Neural progenitor cell (in vitro differentiated cells): Measurements from ENCODE around the gene KIF4A. TPM values are rescaled to one million over a fixed set of nuclear protein-coding genes. Genes with fewer than 3 reads are reported as not detected.
"Not testable (repeated sequence)": the region's sequence is repeated elsewhere in the genome, so short reads cannot be mapped to it uniquely, and the experiment has no call there.

ENCODE experiments used
- DNase-seq: peaks from one replicate; pipeline ENCODE4 v3.0.0-alpha.2; 2016; ENCODE audit warnings: low spot score
- H2AFZ ChIP-seq: fragments of 200-600 bp; sonication (generic); replicated peaks from 2 replicates; pipeline ENCODE4 v1.6.1; 2016; ENCODE audit warnings: antibody characterized with exemption
- H3F3A ChIP-seq: fragments of 200-600 bp; sonication (generic); 2 replicates; pipeline ENCODE4 v1.6.1; 2016; ENCODE audit warnings: antibody characterized with exemption, low read depth
- H3K27ac ChIP-seq: fragments of 200-600 bp; sonication (generic); 2 replicates; pipeline ENCODE4 v1.5.1; 2016; ENCODE audit warnings: mild to moderate bottlenecking
- H3K27me3 ChIP-seq: fragments of 200-600 bp; sonication (generic); 2 replicates; pipeline ENCODE4 v1.6.1; 2016; ENCODE audit warnings: mild to moderate bottlenecking, moderate library complexity
- H3K36me3 ChIP-seq: fragments of 200-600 bp; sonication (generic); 2 replicates; pipeline ENCODE4 v1.5.1; 2016
- H3K4me1 ChIP-seq: fragments of 200-600 bp; sonication (generic); 2 replicates; pipeline ENCODE4 v1.6.1; 2016; ENCODE audit warnings: mixed run types
- H3K4me2 ChIP-seq: fragments of 200-600 bp; sonication (generic); 2 replicates; pipeline ENCODE4 v1.6.1; 2016
- H3K4me3 ChIP-seq: fragments of 200-600 bp; sonication (generic); 2 replicates; pipeline ENCODE4 v1.5.1; 2016
- H3K79me2 ChIP-seq: fragments of 200-600 bp; sonication (generic); 2 replicates; pipeline ENCODE4 v1.6.1; 2016; ENCODE audit warnings: low read depth
- H3K9ac ChIP-seq: fragments of 200-600 bp; sonication (generic); 2 replicates; pipeline ENCODE4 v1.6.1; 2016
- H3K9me3 ChIP-seq: fragments of 200-600 bp; sonication (generic); 2 replicates; pipeline ENCODE4 v1.5.1; 2016; ENCODE audit warnings: low read depth
- H4K20me1 ChIP-seq: fragments of 200-600 bp; sonication (generic); 2 replicates; pipeline ENCODE4 v1.6.1; 2016; ENCODE audit warnings: low read depth
- H3K27ac Mint-ChIP-seq: 3 replicates; pipeline ENCODE4 v1.8.0; 2021; ENCODE audit warnings: mixed read lengths
- H3K27me3 Mint-ChIP-seq: 2 replicates; pipeline ENCODE4 v1.8.0; 2022; ENCODE audit warnings: low read depth, mild to moderate bottlenecking, inconsistent platforms, moderate library complexity, mixed read lengths; ENCODE audit not compliant: insufficient read depth
- H3K36me3 Mint-ChIP-seq: 3 replicates; pipeline ENCODE4 v1.8.0; 2021; ENCODE audit warnings: mixed read lengths
- H3K4me1 Mint-ChIP-seq: 3 replicates; pipeline ENCODE4 v1.8.0; 2021; ENCODE audit warnings: mixed read lengths
- H3K4me3 Mint-ChIP-seq: 3 replicates; pipeline ENCODE4 v1.8.0; 2021; ENCODE audit warnings: mild to moderate bottlenecking, moderate library complexity, mixed read lengths
- H3K9me3 Mint-ChIP-seq: 3 replicates; pipeline ENCODE4 v1.8.0; 2020; ENCODE audit warnings: mixed read lengths
- EZH2 ChIP-seq: fragments of 200-600 bp; sonication (generic); IDR thresholded peaks from 2 replicates; pipeline ENCODE4 v1.6.1; 2017; ENCODE audit warnings: antibody characterized with exemption, mild to moderate bottlenecking, moderate library complexity
- EZH2phosphoT487 ChIP-seq: fragments of 200-600 bp; sonication (generic); IDR thresholded peaks from 2 replicates; pipeline ENCODE4 v1.6.1; 2017; ENCODE audit warnings: antibody characterized with exemption
- total RNA-seq: library from RNA; depleted of rRNA; stranded (reverse); fragments of >200 nt; gene quantifications from 2 replicates; pipeline ENCODE4 v1.2.3, GENCODE V29; 2015; ENCODE audit warnings: low replicate concordance
- TF ChIP-seq, protein P1 (sequence below): fragments of 200-600 bp; sonication (generic); IDR thresholded peaks from 2 replicates; pipeline ENCODE4 v1.5.1; 2017; ENCODE audit warnings: antibody characterized with exemption, mild to moderate bottlenecking

Gene KIF4A
- total RNA-seq, 1 donor from 2014 or later = 77.6 TPM

GRCh38 chrX:70343435-70343834, 53.5 kb downstream of the KIF4A start:
- H3K4me1 Mint-ChIP-seq = no peaks in the 10 kb centered on the region
- Histone ChIP-seq H3F3A (no peaks in the 10 kb centered on the region), H3K9ac (no peak overlapping the region), H4K20me1 (no peaks in the 10 kb centered on the region), H3K4me3 (no peak overlapping the region), H3K4me1 (no peaks in the 10 kb centered on the region), H3K27me3 (no peaks in the 10 kb centered on the region), H2AFZ (no peak overlapping the region), H3K79me2 (no peaks in the 10 kb centered on the region), H3K36me3 (peaks cover 9% of the 10 kb centered on the region), H3K4me2 (no peak overlapping the region), H3K9me3 (no peaks in the 10 kb centered on the region), H3K27ac (no peak overlapping the region)
- peaks cover 2% of the 10 kb centered on the region for H3K27me3 Mint-ChIP-seq
- no peak for TF ChIP-seq EZH2
- TF ChIP-seq, protein P1, sequence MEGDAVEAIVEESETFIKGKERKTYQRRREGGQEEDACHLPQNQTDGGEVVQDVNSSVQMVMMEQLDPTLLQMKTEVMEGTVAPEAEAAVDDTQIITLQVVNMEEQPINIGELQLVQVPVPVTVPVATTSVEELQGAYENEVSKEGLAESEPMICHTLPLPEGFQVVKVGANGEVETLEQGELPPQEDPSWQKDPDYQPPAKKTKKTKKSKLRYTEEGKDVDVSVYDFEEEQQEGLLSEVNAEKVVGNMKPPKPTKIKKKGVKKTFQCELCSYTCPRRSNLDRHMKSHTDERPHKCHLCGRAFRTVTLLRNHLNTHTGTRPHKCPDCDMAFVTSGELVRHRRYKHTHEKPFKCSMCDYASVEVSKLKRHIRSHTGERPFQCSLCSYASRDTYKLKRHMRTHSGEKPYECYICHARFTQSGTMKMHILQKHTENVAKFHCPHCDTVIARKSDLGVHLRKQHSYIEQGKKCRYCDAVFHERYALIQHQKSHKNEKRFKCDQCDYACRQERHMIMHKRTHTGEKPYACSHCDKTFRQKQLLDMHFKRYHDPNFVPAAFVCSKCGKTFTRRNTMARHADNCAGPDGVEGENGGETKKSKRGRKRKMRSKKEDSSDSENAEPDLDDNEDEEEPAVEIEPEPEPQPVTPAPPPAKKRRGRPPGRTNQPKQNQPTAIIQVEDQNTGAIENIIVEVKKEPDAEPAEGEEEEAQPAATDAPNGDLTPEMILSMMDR = no peak
- TF ChIP-seq EZH2phosphoT487 = no peak
- peaks cover 24% of the 10 kb centered on the region for H3K36me3 Mint-ChIP-seq
- no peak overlapping the region for H3K4me3 Mint-ChIP-seq
- DNase-seq = no peak
- no peak overlapping the region for H3K27ac Mint-ChIP-seq
- H3K9me3 Mint-ChIP-seq = peaks cover 14% of the 10 kb centered on the region

DNA sequence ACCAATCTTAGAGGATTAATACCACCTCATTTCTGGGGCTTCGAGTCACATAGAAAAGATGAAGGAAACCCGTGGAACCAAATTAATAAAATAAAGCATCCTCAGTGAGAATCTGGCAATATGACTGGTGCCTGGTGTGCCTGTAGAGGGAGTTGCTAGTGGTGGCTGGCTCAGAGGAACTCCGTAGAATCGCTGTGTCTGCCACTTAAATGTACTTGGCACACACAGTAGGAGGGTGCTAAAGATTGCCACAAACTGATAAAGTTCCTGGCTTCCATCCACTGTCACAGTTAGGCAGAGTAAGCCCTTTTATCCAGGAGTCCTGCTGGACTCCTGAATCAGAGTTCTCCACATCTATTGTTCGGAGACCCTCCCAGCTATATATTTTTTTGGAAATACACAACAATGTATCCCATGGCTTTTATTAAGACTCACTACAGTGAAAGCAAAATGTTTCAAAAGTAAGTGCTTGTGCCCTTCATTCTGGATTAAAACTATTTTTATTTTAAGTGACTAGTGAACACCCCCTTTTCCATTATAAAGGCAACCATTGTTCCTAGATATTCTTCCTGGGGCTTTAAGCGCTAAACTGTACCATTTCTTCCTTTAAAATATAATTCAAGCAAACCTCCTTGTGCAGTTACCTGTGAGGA, 56.6 kb downstream of the KIF4A start:
- H3F3A ChIP-seq = no peaks in the 10 kb centered on the region
- no peaks in the 10 kb centered on the region for H3K9me3 ChIP-seq
- peaks cover 18% of the 10 kb centered on the region for H3K9me3 Mint-ChIP-seq
- H3K27me3 ChIP-seq = no peaks in the 10 kb centered on the region
- no peaks in the 10 kb centered on the region for H3K79me2 ChIP-seq
- no peaks in the 10 kb centered on the region for H4K20me1 ChIP-seq
- H3K4me2 ChIP-seq = no peak overlapping the region
- no peaks in the 10 kb centered on the region for H3K4me1 ChIP-seq
- H3K4me1 Mint-ChIP-seq = no peaks in the 10 kb centered on the region
- H3K36me3 Mint-ChIP-seq = peaks cover 37% of the 10 kb centered on the region
- H3K4me3 ChIP-seq = no peak overlapping the region
- peaks cover 9% of the 10 kb centered on the region for H3K36me3 ChIP-seq
- H2AFZ ChIP-seq = no peak overlapping the region
- DNase-seq = no peak
- no peak overlapping the region for H3K27ac ChIP-seq
- no peak for TF ChIP-seq EZH2
- no peak for TF ChIP-seq EZH2phosphoT487
- TF ChIP-seq, protein P1 = no peak
- H3K4me3 Mint-ChIP-seq = no peak overlapping the region
- no peak overlapping the region for H3K9ac ChIP-seq
- H3K27ac Mint-ChIP-seq = no peak overlapping the region
- no peaks in the 10 kb centered on the region for H3K27me3 Mint-ChIP-seq

DNA sequence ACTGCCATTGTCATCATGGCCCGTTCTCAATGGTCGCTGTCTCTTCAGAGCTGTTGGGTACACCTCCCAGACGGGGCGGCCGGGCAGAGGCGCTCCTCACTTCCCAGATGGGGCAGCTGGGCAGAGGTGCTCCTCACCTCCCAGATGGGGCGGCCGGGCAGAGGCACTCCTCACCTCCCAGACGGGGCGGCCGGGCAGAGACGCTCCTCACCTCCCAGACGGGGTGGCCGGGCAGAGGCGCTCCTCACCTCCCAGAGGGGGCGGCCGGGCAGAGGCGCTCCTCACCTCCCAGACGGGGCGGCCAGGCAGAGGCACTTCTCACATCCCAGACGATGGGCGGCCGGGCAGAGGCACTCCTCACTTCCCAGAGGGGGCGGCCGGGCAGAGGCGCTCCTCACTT, 58.9 kb downstream of the KIF4A start:
- DNase-seq, H3K36me3 ChIP-seq, H3K27me3 ChIP-seq, H4K20me1 ChIP-seq, H2AFZ ChIP-seq, H3K4me3 Mint-ChIP-seq, H3K27me3 Mint-ChIP-seq, H3K79me2 ChIP-seq, H3K9ac ChIP-seq, H3K4me1 Mint-ChIP-seq, H3K4me1 ChIP-seq, H3K4me2 ChIP-seq, H3F3A ChIP-seq, H3K27ac ChIP-seq, H3K4me3 ChIP-seq, H3K27ac Mint-ChIP-seq, H3K9me3 ChIP-seq: not testable (repeated sequence)
- Mint-ChIP-seq H3K36me3 (peaks cover 33% of the 10 kb centered on the region), H3K9me3 (peaks cover 18% of the 10 kb centered on the region)

DNA sequence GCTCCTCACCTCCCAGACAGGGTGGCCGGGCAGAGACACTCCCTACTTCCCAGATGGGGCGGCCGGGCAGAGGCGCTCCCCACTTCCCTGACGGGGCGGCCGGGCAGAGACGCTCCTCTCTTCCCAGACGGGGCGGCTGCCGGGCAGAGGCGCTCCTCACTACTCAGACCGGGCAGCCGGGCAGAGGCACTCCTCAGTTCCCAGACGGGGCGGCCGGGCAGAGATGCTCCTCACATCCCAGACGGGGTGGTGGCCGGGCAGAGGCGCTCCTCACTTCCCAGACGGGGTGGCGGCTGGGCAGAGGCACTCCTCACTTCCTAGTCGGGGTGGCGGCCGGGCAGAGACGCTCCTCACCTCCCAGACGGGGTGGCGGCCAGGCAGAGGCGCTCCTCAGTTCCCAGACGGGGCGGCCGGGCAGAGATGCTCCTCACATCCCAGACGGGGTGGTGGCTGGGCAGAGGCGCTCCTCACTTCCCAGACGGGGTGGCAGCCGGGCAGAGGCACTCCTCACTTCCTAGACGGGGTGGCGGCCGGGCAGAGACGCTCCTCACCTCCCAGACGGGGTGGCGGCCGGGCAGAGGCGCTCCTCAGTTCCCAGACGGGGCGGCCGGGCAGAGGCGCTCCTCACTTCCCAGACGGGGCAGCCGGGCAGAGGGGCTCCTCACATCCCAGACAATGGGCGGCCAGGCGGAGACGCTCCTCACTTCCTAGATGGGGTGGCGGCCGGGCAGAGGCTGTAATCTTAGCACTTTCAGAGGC, 59.6 kb downstream of the KIF4A start:
- Mint-ChIP-seq H3K9me3 (peaks cover 18% of the 10 kb centered on the region), H3K36me3 (peaks cover 34% of the 10 kb centered on the region)
- H3K36me3 ChIP-seq, H3K9ac ChIP-seq, H3K27me3 ChIP-seq, H3K4me3 ChIP-seq, H3K9me3 ChIP-seq, H3K27me3 Mint-ChIP-seq, H3K4me1 ChIP-seq, H3K27ac Mint-ChIP-seq, H3K4me3 Mint-ChIP-seq, H4K20me1 ChIP-seq, H3K4me2 ChIP-seq, H3F3A ChIP-seq, H3K4me1 Mint-ChIP-seq, H3K27ac ChIP-seq, H2AFZ ChIP-seq, DNase-seq, H3K79me2 ChIP-seq: not testable (repeated sequence)
